H9 (cell line): ENCODE results near the gene ARHGAP15. TPM values are rescaled to one million over a fixed set of nuclear protein-coding genes. Genes with fewer than 3 reads are reported as not detected.

Source experiments
- DNase-seq: peaks from one replicate; pipeline ENCODE4 v3.0.0-alpha.2; 2017
- H2AFZ ChIP-seq: one replicate; pipeline ENCODE4 v1.6.1; 2013; ENCODE audit warnings: mild to moderate bottlenecking, low read length, control low read depth, moderate library complexity
- H2AK5ac ChIP-seq: 2 replicates; pipeline ENCODE4 v1.6.1; 2013; ENCODE audit warnings: low read length, control low read depth, mixed read lengths; ENCODE audit not compliant: insufficient read length
- H2BK120ac ChIP-seq: one replicate; pipeline ENCODE4 v1.6.1; 2013; ENCODE audit warnings: low read depth, mild to moderate bottlenecking, low read length, control low read depth, inconsistent platforms; ENCODE audit not compliant: poor library complexity, severe bottlenecking
- H2BK12ac ChIP-seq: 2 replicates; pipeline ENCODE4 v1.6.1; 2013; ENCODE audit warnings: low read length, control low read depth, mixed read lengths, low read depth; ENCODE audit not compliant: insufficient read length
- H2BK15ac ChIP-seq: 2 replicates; pipeline ENCODE4 v1.6.1; 2013; ENCODE audit warnings: low read depth, low read length, control low read depth
- H2BK20ac ChIP-seq: one replicate; pipeline ENCODE4 v1.6.1; 2013; ENCODE audit warnings: low read depth, mild to moderate bottlenecking, low read length, control low read depth, inconsistent platforms; ENCODE audit not compliant: poor library complexity, severe bottlenecking
- H2BK5ac ChIP-seq: 2 replicates; pipeline ENCODE4 v1.6.1; 2013; ENCODE audit warnings: low read length, control low read depth, mixed read lengths; ENCODE audit not compliant: insufficient read length
- H3K14ac ChIP-seq: 2 replicates; pipeline ENCODE4 v1.6.1; 2013; ENCODE audit warnings: low read length, control low read depth; ENCODE audit not compliant: insufficient read depth
- H3K18ac ChIP-seq: 2 replicates; pipeline ENCODE4 v1.6.1; 2013; ENCODE audit warnings: low read depth, mild to moderate bottlenecking, mixed read lengths, low read length, control low read depth; ENCODE audit not compliant: insufficient read length
- H3K23ac ChIP-seq: 2 replicates; pipeline ENCODE4 v1.6.1; 2013; ENCODE audit warnings: low read length, control low read depth, mixed read lengths, low read depth; ENCODE audit not compliant: insufficient read length
- H3K23me2 ChIP-seq: 2 replicates; pipeline ENCODE4 v1.6.1; 2013; ENCODE audit warnings: low read depth, mild to moderate bottlenecking, mixed read lengths, low read length, control low read depth; ENCODE audit not compliant: insufficient read length, poor library complexity, severe bottlenecking
- H3K27ac ChIP-seq: 2 replicates; pipeline ENCODE4 v1.5.1; 2013; ENCODE audit warnings: low read length, control low read depth, mixed read lengths, low read depth; ENCODE audit not compliant: insufficient read length
- H3K27me3 ChIP-seq: 2 replicates; pipeline ENCODE4 v1.6.1; 2013; ENCODE audit warnings: low read length, control low read depth, inconsistent platforms; ENCODE audit not compliant: insufficient read depth
- H3K4ac ChIP-seq: 2 replicates; pipeline ENCODE4 v1.6.1; 2013; ENCODE audit warnings: low read depth, mild to moderate bottlenecking, control low read depth, inconsistent platforms, low read length, moderate library complexity
- H3K4me1 ChIP-seq: 2 replicates; pipeline ENCODE4 v1.6.1; 2013; ENCODE audit warnings: low read length, control low read depth, inconsistent platforms; ENCODE audit not compliant: insufficient read depth
- H3K4me2 ChIP-seq: 2 replicates; pipeline ENCODE4 v1.6.1; 2013; ENCODE audit warnings: low read length, control low read depth, mixed read lengths; ENCODE audit not compliant: insufficient read length, insufficient read depth
- H3K56ac ChIP-seq: 2 replicates; pipeline ENCODE4 v1.6.1; 2013; ENCODE audit warnings: low read depth, mild to moderate bottlenecking, mixed read lengths, low read length, control low read depth; ENCODE audit not compliant: insufficient read length
- H3K79me1 ChIP-seq: 2 replicates; pipeline ENCODE4 v1.6.1; 2013; ENCODE audit warnings: low read depth, mild to moderate bottlenecking, moderate library complexity, low read length, control low read depth, inconsistent platforms; ENCODE audit not compliant: insufficient read depth, poor library complexity, severe bottlenecking
- H3K79me2 ChIP-seq: 2 replicates; pipeline ENCODE4 v1.6.1; 2013; ENCODE audit warnings: low read length, control low read depth, inconsistent platforms; ENCODE audit not compliant: insufficient read depth
- H3K9ac ChIP-seq: 2 replicates; pipeline ENCODE4 v1.6.1; 2013; ENCODE audit warnings: low read length, control low read depth, mixed read lengths; ENCODE audit not compliant: insufficient read length; ENCODE audit errors: extremely low read depth
- H3K9me3 ChIP-seq: one replicate; pipeline ENCODE4 v1.6.1; 2013; ENCODE audit warnings: low read depth, low read length, inconsistent platforms; ENCODE audit not compliant: control insufficient read depth
- H3T11ph ChIP-seq: one replicate; pipeline ENCODE4 v1.6.1; 2013; ENCODE audit warnings: mild to moderate bottlenecking, low read length, control low read depth, inconsistent platforms
- H4K20me1 ChIP-seq: one replicate; pipeline ENCODE4 v1.6.1; 2013; ENCODE audit not compliant: control insufficient read depth, insufficient read length, insufficient read depth
- H4K5ac ChIP-seq: 2 replicates; pipeline ENCODE4 v1.6.1; 2013; ENCODE audit warnings: low read depth, mild to moderate bottlenecking, mixed read lengths, low read length, control low read depth; ENCODE audit not compliant: insufficient read length
- H4K8ac ChIP-seq: replicated peaks from 2 replicates; pipeline ENCODE4 v1.6.1; 2013; ENCODE audit warnings: low read length, control low read depth, mixed read lengths, low read depth; ENCODE audit not compliant: insufficient read length
- H4K91ac ChIP-seq: 2 replicates; pipeline ENCODE4 v1.6.1; 2013; ENCODE audit warnings: low read depth, mild to moderate bottlenecking, moderate library complexity, mixed read lengths, low read length, control low read depth; ENCODE audit not compliant: insufficient read length
- H3K27ac Mint-ChIP-seq, 3 experiments: 2 replicates in 2 of 3; 3 replicates in 1 of 3; pipeline ENCODE4 v1.8.0; 2020 to 2021; ENCODE audit warnings: mixed read lengths in 3 of 3, mild to moderate bottlenecking in 1 of 3, moderate library complexity in 1 of 3
- H3K27me3 Mint-ChIP-seq: 2 replicates; pipeline ENCODE4 v1.8.0; 2021; ENCODE audit warnings: low read depth, mild to moderate bottlenecking, moderate library complexity, mixed read lengths
- H3K36me3 Mint-ChIP-seq, 3 experiments: 2 replicates in 2 of 3; 3 replicates in 1 of 3; pipeline ENCODE4 v1.8.0; 2020 to 2021; ENCODE audit warnings: low read depth in 3 of 3, mixed read lengths in 3 of 3; ENCODE audit not compliant: insufficient read depth in 1 of 3
- H3K4me1 Mint-ChIP-seq, 2 experiments: 2 replicates each; pipeline ENCODE4 v1.8.0; 2020; ENCODE audit warnings: mixed read lengths in 2 of 2
- H3K4me3 Mint-ChIP-seq, 2 experiments: 2 replicates in 1 of 2; 3 replicates in 1 of 2; pipeline ENCODE4 v1.8.0; 2020 to 2021; ENCODE audit warnings: mild to moderate bottlenecking in 2 of 2, mixed read lengths in 2 of 2, moderate library complexity in 1 of 2
- H3K9me3 Mint-ChIP-seq, 2 experiments: 2 replicates in 1 of 2; 3 replicates in 1 of 2; pipeline ENCODE4 v1.8.0; 2020; ENCODE audit warnings: mild to moderate bottlenecking in 2 of 2, mixed read lengths in 2 of 2, moderate library complexity in 1 of 2
- WGBS: extraction: QIAGEN DNeasy Blood & Tissue Kit; methylation state at CpG from one replicate; pipeline ENCODE4 v1.1.7; 2013; ENCODE audit warnings: missing lambda C conversion rate, low lambda C conversion rate, mixed read lengths; ENCODE audit not compliant: insufficient read length; ENCODE audit errors: extremely low coverage; 5-methylcytosine and 5-hydroxymethylcytosine counted together
- total RNA-seq: library from RNA; stranded (reverse); gene quantifications from 2 replicates; pipeline ENCODE4 v1.2.1, GENCODE V29; 2021
- TF ChIP-seq, protein P1 (sequence below): fragments of 200-600 bp; sonication (generic); conservative IDR thresholded peaks from 3 replicates; pipeline ENCODE4 v1.8.0; 2021; ENCODE audit warnings: antibody characterized with exemption, mild to moderate bottlenecking

Gene ARHGAP15
- total RNA-seq, 1 experiment from 2014 or later = not detected

DNA sequence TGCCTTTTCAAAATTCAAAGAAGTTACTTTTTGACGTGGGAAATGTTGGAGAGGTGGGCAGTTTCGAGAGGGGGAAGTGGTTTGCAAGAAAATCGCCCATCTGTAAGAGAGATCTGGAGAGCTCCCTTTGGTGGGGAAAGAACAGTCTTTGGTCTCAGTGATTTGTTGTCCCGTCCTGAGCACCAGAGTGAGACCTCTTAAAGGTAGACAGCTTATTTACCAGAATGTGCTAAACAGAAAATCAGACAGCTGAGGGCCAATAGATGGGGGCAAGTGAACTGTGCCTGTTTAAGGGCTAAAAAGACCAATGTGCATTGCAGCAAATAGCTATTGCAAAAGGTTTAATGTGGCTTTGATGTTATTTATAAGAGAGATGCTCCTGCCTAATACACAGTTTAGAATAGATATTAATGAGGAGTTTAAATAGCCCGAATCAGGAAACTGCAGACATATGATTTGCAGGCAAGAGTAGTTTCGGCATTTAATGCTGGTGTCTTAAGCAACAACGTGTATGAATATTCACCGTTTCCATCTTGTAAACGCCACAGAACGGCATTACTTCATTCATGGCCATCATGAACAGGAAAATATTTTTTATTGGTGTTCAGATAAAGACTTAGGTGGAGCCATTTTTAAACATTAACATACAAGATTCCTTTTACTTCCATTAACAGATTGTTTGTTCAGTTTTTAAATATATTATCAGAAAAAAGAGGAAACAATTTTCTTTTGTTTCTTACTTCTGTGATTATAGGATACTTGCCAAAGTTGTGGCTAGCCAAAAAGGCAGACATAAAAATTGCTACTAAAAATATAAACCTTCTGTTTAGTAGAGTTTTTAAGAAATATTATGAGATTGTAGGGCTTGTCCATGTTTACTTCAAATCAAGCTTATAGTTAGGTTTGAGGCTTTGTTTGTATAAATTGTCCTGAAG lies 29.6 kb downstream of the ARHGAP15 start:
- Histone ChIP-seq H2BK15ac (no peak overlapping the region), H2BK12ac (no peak overlapping the region), H3K18ac (no peak overlapping the region), H3T11ph (no peak overlapping the region), H3K9ac (no peak overlapping the region), H3K27ac (no peak overlapping the region), H4K8ac (no peak overlapping the region), H3K56ac (no peak overlapping the region), H2BK20ac (no peak overlapping the region), H4K91ac (no peak overlapping the region), H2AK5ac (no peak overlapping the region), H3K23me2 (no peaks in the 10 kb centered on the region), H2BK5ac (no peak overlapping the region), H3K4me2 (no peak overlapping the region), H3K14ac (no peak overlapping the region), H3K79me1 (no peaks in the 10 kb centered on the region), H2AFZ (no peak overlapping the region), H3K23ac (no peak overlapping the region), H3K79me2 (no peaks in the 10 kb centered on the region), H3K9me3 (no peaks in the 10 kb centered on the region), H2BK120ac (no peak overlapping the region), H4K20me1 (no peaks in the 10 kb centered on the region), H3K27me3 (no peaks in the 10 kb centered on the region), H4K5ac (no peak overlapping the region), H3K4ac (no peak overlapping the region), H3K4me1 (no peaks in the 10 kb centered on the region)
- no peaks in the 10 kb centered on the region for H3K27me3 Mint-ChIP-seq
- TF ChIP-seq, protein P1, sequence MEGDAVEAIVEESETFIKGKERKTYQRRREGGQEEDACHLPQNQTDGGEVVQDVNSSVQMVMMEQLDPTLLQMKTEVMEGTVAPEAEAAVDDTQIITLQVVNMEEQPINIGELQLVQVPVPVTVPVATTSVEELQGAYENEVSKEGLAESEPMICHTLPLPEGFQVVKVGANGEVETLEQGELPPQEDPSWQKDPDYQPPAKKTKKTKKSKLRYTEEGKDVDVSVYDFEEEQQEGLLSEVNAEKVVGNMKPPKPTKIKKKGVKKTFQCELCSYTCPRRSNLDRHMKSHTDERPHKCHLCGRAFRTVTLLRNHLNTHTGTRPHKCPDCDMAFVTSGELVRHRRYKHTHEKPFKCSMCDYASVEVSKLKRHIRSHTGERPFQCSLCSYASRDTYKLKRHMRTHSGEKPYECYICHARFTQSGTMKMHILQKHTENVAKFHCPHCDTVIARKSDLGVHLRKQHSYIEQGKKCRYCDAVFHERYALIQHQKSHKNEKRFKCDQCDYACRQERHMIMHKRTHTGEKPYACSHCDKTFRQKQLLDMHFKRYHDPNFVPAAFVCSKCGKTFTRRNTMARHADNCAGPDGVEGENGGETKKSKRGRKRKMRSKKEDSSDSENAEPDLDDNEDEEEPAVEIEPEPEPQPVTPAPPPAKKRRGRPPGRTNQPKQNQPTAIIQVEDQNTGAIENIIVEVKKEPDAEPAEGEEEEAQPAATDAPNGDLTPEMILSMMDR = no peak
- WGBS = no CpG with 5 or more reads among the region's 10 CpGs
- no peaks in the 10 kb centered on the region for H3K9me3 Mint-ChIP-seq
- no peak overlapping the region for H3K4me3 Mint-ChIP-seq
- H3K27ac Mint-ChIP-seq = no peak overlapping the region
- no peaks in the 10 kb centered on the region for H3K36me3 Mint-ChIP-seq
- DNase-seq = no peak
- peaks cover 9 to 10% of the 10 kb centered on the region in 2 experiments for H3K4me1 Mint-ChIP-seq
